Breast epithelium (tissue), 3 donors: ENCODE results near the gene SDK1.
"Not testable (repeated sequence)": the region's sequence is repeated elsewhere in the genome, so short reads cannot be mapped to it uniquely, and the experiment has no call there.

Experiments
- CTCF ChIP-seq, 3 donors: fragments of 450-650 bp; IDR thresholded peaks; one replicate each; pipeline ENCODE4 v1.5.1; 2016 to 2017; ENCODE audit warnings: antibody characterized with exemption in 3 of 3, mild to moderate bottlenecking in 3 of 3, moderate library complexity in 3 of 3
- POLR2A ChIP-seq: fragments of 450-650 bp; IDR thresholded peaks from one replicate; pipeline ENCODE4 v1.6.1; 2016; ENCODE audit warnings: antibody characterized with exemption, mild to moderate bottlenecking, moderate library complexity
- POLR2AphosphoS5 ChIP-seq, 3 donors: sonication (generic); formaldehyde crosslinking; IDR thresholded peaks; one replicate each; pipeline ENCODE4 v1.6.1; 2017; ENCODE audit warnings: antibody characterized with exemption in 3 of 3

DNA sequence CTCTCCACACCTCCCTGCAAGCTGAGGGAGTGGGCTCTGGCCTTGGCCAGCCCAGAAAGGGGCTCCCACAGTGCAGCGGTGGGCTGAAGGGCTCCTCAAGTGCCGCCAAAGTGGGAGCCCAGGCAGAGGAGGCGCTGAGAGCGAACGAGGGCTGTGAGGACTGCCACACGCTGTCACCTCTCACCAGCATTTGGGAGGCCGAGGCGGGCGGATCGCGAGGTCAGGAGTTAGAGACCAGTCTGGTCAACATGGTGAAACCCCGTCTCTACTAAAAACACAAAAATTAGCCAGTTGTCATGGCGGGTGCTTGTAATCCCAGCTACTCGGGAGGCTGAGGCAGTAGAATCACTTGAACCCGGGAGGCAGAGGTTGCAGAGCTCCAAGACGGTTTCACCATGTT, 1013.3 kb downstream of the SDK1 start:
- TF ChIP-seq CTCF (IDR thresholded peaks at IDR 0.05); POLR2A; POLR2AphosphoS5 (IDR thresholded peaks at IDR 0.05): not testable (repeated sequence)
